ENCODE measurements around the gene TCF7L1.
"Not testable (repeated sequence)": the region's sequence is repeated elsewhere in the genome, so short reads cannot be mapped to it uniquely, and the experiment has no call there.

Gene TCF7L1

GRCh38 chr2:85184231-85184630, 51.0 kb downstream of the TCF7L1 start:
- no peak for DNase-seq (ENCODE audit: low read depth in 2 of 2)

GRCh38 chr2:85184990-85185389, 51.8 kb downstream of the TCF7L1 start:
- DNase-seq (ENCODE audit: low read depth in 2 of 2), result no peak

- DNase-seq (ENCODE audit: low read depth in 2 of 2), result no peak
Measured at GRCh38 chr2:85185431-85185940, 52.3 kb downstream of the TCF7L1 start.

GRCh38 chr2:85187069-85187468, 53.9 kb downstream of the TCF7L1 start:
- DNase-seq (ENCODE audit: low read depth in 2 of 2), result no peak

GRCh38 chr2:85188852-85189251, 55.7 kb downstream of the TCF7L1 start:
- DNase-seq (ENCODE audit: low read depth in 2 of 2), result no peak

- no peak for DNase-seq (ENCODE audit: low read depth in 2 of 2)
Measured at GRCh38 chr2:85189606-85190270, 56.5 kb downstream of the TCF7L1 start.

- no peak for DNase-seq (ENCODE audit: low read depth in 2 of 2)
Measured at GRCh38 chr2:85191157-85191556, 58.0 kb downstream of the TCF7L1 start.

- DNase-seq (ENCODE audit: low read depth in 2 of 2), result no peak
Measured at GRCh38 chr2:85194780-85195480, 61.7 kb downstream of the TCF7L1 start.

GRCh38 chr2:85195956-85196355, 62.8 kb downstream of the TCF7L1 start:
- DNase-seq (ENCODE audit: low read depth in 2 of 2), result no peak

- no peak for DNase-seq (ENCODE audit: low read depth in 2 of 2)
Measured at GRCh38 chr2:85199698-85200097, 66.5 kb downstream of the TCF7L1 start.

GRCh38 chr2:85209887-85210286, 76.7 kb downstream of the TCF7L1 start:
- DNase-seq (ENCODE audit: low read depth in 2 of 2), result no peak

- DNase-seq (ENCODE audit: low read depth in 2 of 2), result no peak
Measured at GRCh38 chr2:85210511-85210910, 77.3 kb downstream of the TCF7L1 start.

- DNase-seq (ENCODE audit: low read depth in 2 of 2), result not testable (repeated sequence)
Measured at GRCh38 chr2:85211606-85212005, 78.4 kb downstream of the TCF7L1 start.

- DNase-seq (ENCODE audit: low read depth in 2 of 2), result no peak
Measured at GRCh38 chr2:85212841-85213240, 79.6 kb downstream of the TCF7L1 start.

GRCh38 chr2:85213404-85213803, 80.2 kb downstream of the TCF7L1 start:
- DNase-seq (ENCODE audit: low read depth in 2 of 2), result no peak

GRCh38 chr2:85213901-85214512, 80.8 kb downstream of the TCF7L1 start:
- no peak for DNase-seq (ENCODE audit: low read depth in 2 of 2)

GRCh38 chr2:85215081-85215447, 81.9 kb downstream of the TCF7L1 start:
- no peak for DNase-seq (ENCODE audit: low read depth in 2 of 2)

GRCh38 chr2:85215448-85216401, 82.5 kb downstream of the TCF7L1 start:
- no peak for DNase-seq (ENCODE audit: low read depth in 2 of 2)

- DNase-seq (ENCODE audit: low read depth in 2 of 2), result no peak
Measured at GRCh38 chr2:85216927-85217326, 83.7 kb downstream of the TCF7L1 start.

- no peak for DNase-seq (ENCODE audit: low read depth in 2 of 2)
Measured at GRCh38 chr2:85221067-85221691, 88.0 kb downstream of the TCF7L1 start.

GRCh38 chr2:85222792-85223191, 89.6 kb downstream of the TCF7L1 start:
- no peak for DNase-seq (ENCODE audit: low read depth in 2 of 2)

Data from stimulated activated CD4-positive, alpha-beta T cell treated with anti-CD3 and anti-CD28 coated beads, Interleukin-15, amount 100 ng/mL, for 48 hours (primary cell).